ENCODE measurements around the gene MCF2.

- TF ChIP-seq POLR2A (IDR thresholded peaks at IDR 0.05; ENCODE audit: low read length) = no peak
- TF ChIP-seq CTCF (IDR thresholded peaks at IDR 0.05) = no peak
- TF ChIP-seq CBX2 (IDR thresholded peaks at IDR 0.05; ENCODE audit: borderline replicate concordance, low read depth) = no peak
- TF ChIP-seq, protein P1, sequence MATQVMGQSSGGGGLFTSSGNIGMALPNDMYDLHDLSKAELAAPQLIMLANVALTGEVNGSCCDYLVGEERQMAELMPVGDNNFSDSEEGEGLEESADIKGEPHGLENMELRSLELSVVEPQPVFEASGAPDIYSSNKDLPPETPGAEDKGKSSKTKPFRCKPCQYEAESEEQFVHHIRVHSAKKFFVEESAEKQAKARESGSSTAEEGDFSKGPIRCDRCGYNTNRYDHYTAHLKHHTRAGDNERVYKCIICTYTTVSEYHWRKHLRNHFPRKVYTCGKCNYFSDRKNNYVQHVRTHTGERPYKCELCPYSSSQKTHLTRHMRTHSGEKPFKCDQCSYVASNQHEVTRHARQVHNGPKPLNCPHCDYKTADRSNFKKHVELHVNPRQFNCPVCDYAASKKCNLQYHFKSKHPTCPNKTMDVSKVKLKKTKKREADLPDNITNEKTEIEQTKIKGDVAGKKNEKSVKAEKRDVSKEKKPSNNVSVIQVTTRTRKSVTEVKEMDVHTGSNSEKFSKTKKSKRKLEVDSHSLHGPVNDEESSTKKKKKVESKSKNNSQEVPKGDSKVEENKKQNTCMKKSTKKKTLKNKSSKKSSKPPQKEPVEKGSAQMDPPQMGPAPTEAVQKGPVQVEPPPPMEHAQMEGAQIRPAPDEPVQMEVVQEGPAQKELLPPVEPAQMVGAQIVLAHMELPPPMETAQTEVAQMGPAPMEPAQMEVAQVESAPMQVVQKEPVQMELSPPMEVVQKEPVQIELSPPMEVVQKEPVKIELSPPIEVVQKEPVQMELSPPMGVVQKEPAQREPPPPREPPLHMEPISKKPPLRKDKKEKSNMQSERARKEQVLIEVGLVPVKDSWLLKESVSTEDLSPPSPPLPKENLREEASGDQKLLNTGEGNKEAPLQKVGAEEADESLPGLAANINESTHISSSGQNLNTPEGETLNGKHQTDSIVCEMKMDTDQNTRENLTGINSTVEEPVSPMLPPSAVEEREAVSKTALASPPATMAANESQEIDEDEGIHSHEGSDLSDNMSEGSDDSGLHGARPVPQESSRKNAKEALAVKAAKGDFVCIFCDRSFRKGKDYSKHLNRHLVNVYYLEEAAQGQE (IDR thresholded peaks at IDR 0.05) = no peak
- TF ChIP-seq HDAC2 (IDR thresholded peaks at IDR 0.05) = no peak
- TF ChIP-seq, protein P2, sequence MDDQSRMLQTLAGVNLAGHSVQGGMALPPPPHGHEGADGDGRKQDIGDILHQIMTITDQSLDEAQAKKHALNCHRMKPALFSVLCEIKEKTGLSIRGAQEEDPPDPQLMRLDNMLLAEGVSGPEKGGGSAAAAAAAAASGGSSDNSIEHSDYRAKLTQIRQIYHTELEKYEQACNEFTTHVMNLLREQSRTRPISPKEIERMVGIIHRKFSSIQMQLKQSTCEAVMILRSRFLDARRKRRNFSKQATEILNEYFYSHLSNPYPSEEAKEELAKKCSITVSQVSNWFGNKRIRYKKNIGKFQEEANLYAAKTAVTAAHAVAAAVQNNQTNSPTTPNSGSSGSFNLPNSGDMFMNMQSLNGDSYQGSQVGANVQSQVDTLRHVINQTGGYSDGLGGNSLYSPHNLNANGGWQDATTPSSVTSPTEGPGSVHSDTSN (IDR thresholded peaks at IDR 0.05) = no peak
- TF ChIP-seq CHD2 (IDR thresholded peaks at IDR 0.05; ENCODE audit: low read length, partially characterized antibody) = no peak
Observed at GRCh38 chrX:139554376-139554775, 153.6 kb downstream of the MCF2 start.

Measured in A549 (cell line).